ENCODE data around the gene DPP6.
A peak's percentile ranks its signal among the peaks of the same experiment; 100 is the strongest.
"Not testable (repeated sequence)": the region's sequence is repeated elsewhere in the genome, so short reads cannot be mapped to it uniquely, and the experiment has no call there.

The DPP6 gene

GRCh38 chr7:154051643-154052529 lies at the start of gene DPP6:
TSS of gene DPP6 (plus strand) at chr7:154052398.
- not testable (repeated sequence) for DNase-seq (ENCODE audit: low read depth); H3K4me3 ChIP-seq (ENCODE audit: low read depth, low read length)

GRCh38 chr7:154009423-154009911 lies 42.7 kb upstream of the DPP6 start:
- not testable (repeated sequence) for H3K4me3 ChIP-seq (ENCODE audit: low read depth, low read length); DNase-seq (ENCODE audit: low read depth)

- not testable (repeated sequence) for H3K4me3 ChIP-seq (ENCODE audit: low read depth, low read length); DNase-seq (ENCODE audit: low read depth)
These were observed 41.3 kb upstream of the DPP6 start for GRCh38 chr7:154010726-154011568.

GRCh38 chr7:154012800-154013199 lies 39.4 kb upstream of the DPP6 start:
- H3K4me3 ChIP-seq (ENCODE audit: low read depth, low read length); DNase-seq (ENCODE audit: low read depth): not testable (repeated sequence)

DNA sequence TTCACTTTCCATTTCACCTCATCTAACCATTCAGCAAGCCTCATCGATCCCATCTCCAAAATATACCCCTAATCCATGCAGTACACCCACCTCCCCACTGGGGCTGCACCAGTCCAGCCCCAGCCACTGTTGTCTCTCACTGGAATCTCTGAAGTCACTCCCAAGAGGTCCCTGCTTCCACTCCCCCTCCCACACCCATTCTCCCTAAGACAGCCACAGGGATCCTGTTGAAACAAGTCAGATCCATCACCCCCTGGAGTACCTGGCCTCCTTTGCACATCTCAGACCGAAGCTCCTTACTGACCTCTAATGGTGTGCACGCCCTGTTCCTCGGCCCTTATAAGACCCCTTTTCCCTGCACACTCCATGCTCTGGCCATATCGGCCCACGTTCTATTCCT lies 36.6 kb upstream of the DPP6 start:
- DNase-seq (ENCODE audit: low read depth); H3K4me3 ChIP-seq (ENCODE audit: low read depth, low read length): not testable (repeated sequence)

DNA sequence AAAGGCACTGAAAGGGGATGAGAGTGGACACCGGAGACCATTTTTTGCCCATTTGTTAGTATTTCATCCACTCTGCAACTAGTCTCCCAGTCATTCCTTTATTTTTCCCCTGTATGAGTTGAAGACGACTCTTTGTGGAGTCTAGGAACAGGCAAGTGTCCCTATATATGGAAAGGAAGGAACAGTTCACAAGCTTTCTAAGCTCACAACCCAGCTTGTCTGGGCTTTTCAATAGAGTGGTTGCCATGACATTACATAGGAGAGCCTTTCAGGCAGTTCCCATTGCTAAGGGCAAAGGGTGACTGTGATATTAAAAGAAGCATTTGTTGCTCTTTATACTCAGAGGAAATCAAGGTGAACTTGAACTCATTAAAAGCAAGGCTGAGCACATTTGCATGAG lies 33.8 kb upstream of the DPP6 start:
- DNase-seq (ENCODE audit: low read depth); H3K4me3 ChIP-seq (ENCODE audit: low read depth, low read length): not testable (repeated sequence)

- not testable (repeated sequence) for H3K4me3 ChIP-seq (ENCODE audit: low read depth, low read length); DNase-seq (ENCODE audit: low read depth)
These were observed 24.4 kb upstream of the DPP6 start for GRCh38 chr7:154027805-154028204.

DNA sequence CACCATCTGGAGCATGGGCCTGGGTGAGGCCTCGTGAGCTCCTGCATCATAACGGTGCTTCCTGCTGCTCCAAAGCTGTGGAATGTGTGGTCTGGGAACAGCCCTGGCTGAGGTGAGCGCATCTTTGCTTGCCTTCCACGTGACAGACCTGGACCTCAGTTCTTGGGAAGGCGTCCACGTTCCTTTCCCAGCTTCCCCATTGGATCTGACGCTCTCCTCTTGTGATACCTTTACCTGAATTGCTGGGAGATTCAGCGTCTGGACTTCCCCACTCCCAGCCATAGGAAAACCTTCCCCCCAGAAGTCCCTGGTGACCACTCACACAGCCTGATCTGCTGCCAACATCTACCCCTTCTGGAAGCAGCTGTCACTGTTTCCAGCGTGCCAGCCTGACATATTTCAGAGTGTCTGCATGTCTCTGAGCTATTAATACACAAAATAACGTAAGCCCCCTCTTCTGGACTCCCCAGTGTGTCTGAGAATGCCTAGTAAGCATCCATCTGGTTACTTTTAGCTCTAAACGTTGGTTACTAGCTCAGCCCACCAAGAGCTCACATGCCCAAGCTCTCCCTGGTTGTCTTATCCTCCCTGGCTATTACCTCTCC lies 21.6 kb upstream of the DPP6 start:
- not testable (repeated sequence) for H3K4me3 ChIP-seq (ENCODE audit: low read depth, low read length); DNase-seq (ENCODE audit: low read depth)

DNA sequence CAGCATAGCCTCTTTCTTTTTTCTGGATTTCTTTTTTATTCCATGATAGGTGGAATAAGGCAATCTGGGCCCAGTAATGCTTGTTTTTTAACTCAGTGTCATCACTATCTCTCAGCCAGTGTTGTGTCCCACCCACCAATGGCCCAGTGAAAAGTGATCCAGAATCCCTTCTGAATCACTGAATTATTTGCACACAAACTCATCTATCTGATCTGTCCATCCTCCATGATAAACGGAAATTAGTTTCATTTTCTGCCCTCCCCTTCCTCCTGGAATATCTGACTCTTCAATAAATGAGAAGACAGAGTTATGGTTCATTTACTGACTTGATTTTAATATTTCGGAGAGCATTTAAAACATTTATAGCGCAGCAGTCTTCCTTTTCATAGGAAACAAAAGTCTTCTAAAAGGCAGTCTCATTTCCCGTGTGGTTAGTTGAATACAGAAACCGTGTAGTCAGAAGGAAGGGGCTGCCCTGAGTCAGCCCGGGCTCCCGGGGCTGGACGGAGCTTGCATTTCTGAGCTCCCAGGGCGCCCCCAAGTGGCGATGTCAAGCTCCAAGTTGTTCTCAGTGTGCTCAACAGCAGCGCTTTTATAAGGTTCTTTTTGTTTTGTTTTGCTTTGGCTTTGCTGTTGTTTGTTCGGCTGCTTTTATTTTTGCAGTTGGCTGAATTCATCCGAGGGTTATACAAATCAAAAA lies 12.6 kb upstream of the DPP6 start:
- TF ChIP-seq CTCF (IDR thresholded peaks at IDR 0.05; ENCODE audit: low read depth, low read length): peak; percentile 11
- H3K4me3 ChIP-seq (ENCODE audit: low read depth, low read length); DNase-seq (ENCODE audit: low read depth): not testable (repeated sequence)

GRCh38 chr7:154050394-154050793 lies 1.8 kb upstream of the DPP6 start:
- H3K4me3 ChIP-seq (ENCODE audit: low read depth, low read length); DNase-seq (ENCODE audit: low read depth): not testable (repeated sequence)

GRCh38 chr7:154051006-154051642 lies 1.1 kb upstream of the DPP6 start:
- not testable (repeated sequence) for DNase-seq (ENCODE audit: low read depth); H3K4me3 ChIP-seq (ENCODE audit: low read depth, low read length)

DNA sequence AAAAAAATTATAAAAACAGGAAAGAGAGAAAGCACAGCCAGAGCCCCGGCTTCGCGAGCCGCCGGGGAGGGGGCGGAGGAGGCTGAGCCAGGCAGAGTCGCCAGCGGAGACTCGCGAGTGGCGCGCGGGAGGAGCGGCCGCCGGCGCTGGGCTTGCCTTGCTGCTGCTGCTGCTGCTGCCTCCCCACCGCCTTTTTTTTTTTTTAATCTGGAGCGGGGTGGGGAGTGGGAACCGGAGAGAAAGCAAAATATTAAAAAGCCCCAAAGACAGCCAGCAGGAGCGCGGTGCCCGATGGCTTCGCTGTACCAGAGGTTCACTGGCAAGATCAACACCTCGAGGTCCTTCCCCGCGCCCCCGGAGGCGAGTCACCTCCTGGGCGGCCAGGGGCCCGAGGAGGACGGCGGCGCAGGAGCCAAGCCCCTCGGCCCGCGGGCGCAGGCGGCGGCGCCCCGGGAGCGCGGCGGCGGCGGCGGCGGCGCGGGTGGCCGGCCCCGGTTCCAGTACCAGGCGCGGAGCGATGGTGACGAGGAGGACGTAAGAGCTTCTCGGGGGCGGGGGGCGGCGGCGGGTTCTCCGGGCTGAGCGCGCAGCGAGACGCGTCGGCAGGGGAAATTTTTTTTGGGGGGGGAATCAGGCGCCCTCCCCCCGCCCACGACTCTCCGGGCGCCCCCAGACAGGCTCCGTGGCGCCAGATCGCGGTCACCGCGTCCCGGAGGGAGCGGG lies 493 bp downstream of the DPP6 start:
- not testable (repeated sequence) for H3K4me3 ChIP-seq (ENCODE audit: low read depth, low read length)

GRCh38 chr7:154053466-154054312 lies 1.5 kb downstream of the DPP6 start:
- DNase-seq (ENCODE audit: low read depth); H3K4me3 ChIP-seq (ENCODE audit: low read depth, low read length): not testable (repeated sequence)

More for the DNA sequence above, 493 bp downstream of the DPP6 start:
- DNase-seq (ENCODE audit: low read depth): not testable (repeated sequence)

GRCh38 chr7:154054664-154055063 lies 2.5 kb downstream of the DPP6 start:
- H3K4me3 ChIP-seq (ENCODE audit: low read depth, low read length); DNase-seq (ENCODE audit: low read depth): not testable (repeated sequence)

DNA sequence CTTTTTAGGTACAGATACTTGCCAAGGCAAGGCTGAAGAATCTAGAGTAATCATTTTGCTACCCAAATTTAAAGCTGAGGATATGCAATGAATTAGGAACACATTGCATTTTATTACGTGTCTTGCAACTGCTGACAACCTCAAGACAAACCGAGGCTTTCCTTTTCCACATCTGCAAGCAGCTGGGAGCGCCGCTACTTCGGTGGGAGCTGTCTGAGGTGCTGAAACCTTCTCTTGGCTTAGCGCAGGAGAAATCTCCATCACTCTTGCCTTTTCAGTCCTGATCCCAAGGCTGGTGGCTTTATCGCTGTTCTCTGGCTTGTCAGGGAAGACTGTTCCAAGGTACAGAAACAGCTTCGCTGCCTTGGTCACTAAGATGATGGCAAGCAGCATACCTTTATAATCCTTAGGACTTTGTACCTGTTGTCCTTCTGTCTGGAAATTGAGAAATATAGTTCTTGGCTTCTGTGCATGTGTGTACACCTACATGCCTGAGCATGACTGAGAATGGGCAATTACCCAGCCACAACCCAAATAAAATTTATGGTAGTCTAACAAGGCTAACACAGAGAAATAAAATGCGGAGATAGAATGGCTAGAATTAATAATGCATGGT lies 3.4 kb downstream of the DPP6 start:
- H3K4me3 ChIP-seq (ENCODE audit: low read depth, low read length): not testable (repeated sequence)
- DNase-seq (ENCODE audit: low read depth): peak; percentile 66
